H9 (cell line): ENCODE data around the gene ACAP2. TPM values are rescaled to one million over a fixed set of nuclear protein-coding genes. Genes with fewer than 3 reads are reported as not detected.

Experiments used
- DNase-seq: peaks from one replicate; pipeline ENCODE4 v3.0.0-alpha.2; 2017
- H2AFZ ChIP-seq: one replicate; pipeline ENCODE4 v1.6.1; 2013; ENCODE audit warnings: mild to moderate bottlenecking, low read length, control low read depth, moderate library complexity
- H2AK5ac ChIP-seq: 2 replicates; pipeline ENCODE4 v1.6.1; 2013; ENCODE audit warnings: low read length, control low read depth, mixed read lengths; ENCODE audit not compliant: insufficient read length
- H2BK120ac ChIP-seq: one replicate; pipeline ENCODE4 v1.6.1; 2013; ENCODE audit warnings: low read depth, mild to moderate bottlenecking, low read length, control low read depth, inconsistent platforms; ENCODE audit not compliant: poor library complexity, severe bottlenecking
- H2BK12ac ChIP-seq: 2 replicates; pipeline ENCODE4 v1.6.1; 2013; ENCODE audit warnings: low read length, control low read depth, mixed read lengths, low read depth; ENCODE audit not compliant: insufficient read length
- H2BK15ac ChIP-seq: 2 replicates; pipeline ENCODE4 v1.6.1; 2013; ENCODE audit warnings: low read depth, low read length, control low read depth
- H2BK20ac ChIP-seq: one replicate; pipeline ENCODE4 v1.6.1; 2013; ENCODE audit warnings: low read depth, mild to moderate bottlenecking, low read length, control low read depth, inconsistent platforms; ENCODE audit not compliant: poor library complexity, severe bottlenecking
- H2BK5ac ChIP-seq: 2 replicates; pipeline ENCODE4 v1.6.1; 2013; ENCODE audit warnings: low read length, control low read depth, mixed read lengths; ENCODE audit not compliant: insufficient read length
- H3K14ac ChIP-seq: 2 replicates; pipeline ENCODE4 v1.6.1; 2013; ENCODE audit warnings: low read length, control low read depth; ENCODE audit not compliant: insufficient read depth
- H3K18ac ChIP-seq: 2 replicates; pipeline ENCODE4 v1.6.1; 2013; ENCODE audit warnings: low read depth, mild to moderate bottlenecking, mixed read lengths, low read length, control low read depth; ENCODE audit not compliant: insufficient read length
- H3K23ac ChIP-seq: 2 replicates; pipeline ENCODE4 v1.6.1; 2013; ENCODE audit warnings: low read length, control low read depth, mixed read lengths, low read depth; ENCODE audit not compliant: insufficient read length
- H3K23me2 ChIP-seq: 2 replicates; pipeline ENCODE4 v1.6.1; 2013; ENCODE audit warnings: low read depth, mild to moderate bottlenecking, mixed read lengths, low read length, control low read depth; ENCODE audit not compliant: insufficient read length, poor library complexity, severe bottlenecking
- H3K27ac ChIP-seq: 2 replicates; pipeline ENCODE4 v1.5.1; 2013; ENCODE audit warnings: low read length, control low read depth, mixed read lengths, low read depth; ENCODE audit not compliant: insufficient read length
- H3K27me3 ChIP-seq: 2 replicates; pipeline ENCODE4 v1.6.1; 2013; ENCODE audit warnings: low read length, control low read depth, inconsistent platforms; ENCODE audit not compliant: insufficient read depth
- H3K4ac ChIP-seq: 2 replicates; pipeline ENCODE4 v1.6.1; 2013; ENCODE audit warnings: low read depth, mild to moderate bottlenecking, control low read depth, inconsistent platforms, low read length, moderate library complexity
- H3K4me1 ChIP-seq: 2 replicates; pipeline ENCODE4 v1.6.1; 2013; ENCODE audit warnings: low read length, control low read depth, inconsistent platforms; ENCODE audit not compliant: insufficient read depth
- H3K4me2 ChIP-seq: 2 replicates; pipeline ENCODE4 v1.6.1; 2013; ENCODE audit warnings: low read length, control low read depth, mixed read lengths; ENCODE audit not compliant: insufficient read length, insufficient read depth
- H3K56ac ChIP-seq: 2 replicates; pipeline ENCODE4 v1.6.1; 2013; ENCODE audit warnings: low read depth, mild to moderate bottlenecking, mixed read lengths, low read length, control low read depth; ENCODE audit not compliant: insufficient read length
- H3K79me1 ChIP-seq: 2 replicates; pipeline ENCODE4 v1.6.1; 2013; ENCODE audit warnings: low read depth, mild to moderate bottlenecking, moderate library complexity, low read length, control low read depth, inconsistent platforms; ENCODE audit not compliant: insufficient read depth, poor library complexity, severe bottlenecking
- H3K79me2 ChIP-seq: 2 replicates; pipeline ENCODE4 v1.6.1; 2013; ENCODE audit warnings: low read length, control low read depth, inconsistent platforms; ENCODE audit not compliant: insufficient read depth
- H3K9ac ChIP-seq: 2 replicates; pipeline ENCODE4 v1.6.1; 2013; ENCODE audit warnings: low read length, control low read depth, mixed read lengths; ENCODE audit not compliant: insufficient read length; ENCODE audit errors: extremely low read depth
- H3K9me3 ChIP-seq: one replicate; pipeline ENCODE4 v1.6.1; 2013; ENCODE audit warnings: low read depth, low read length, inconsistent platforms; ENCODE audit not compliant: control insufficient read depth
- H3T11ph ChIP-seq: one replicate; pipeline ENCODE4 v1.6.1; 2013; ENCODE audit warnings: mild to moderate bottlenecking, low read length, control low read depth, inconsistent platforms
- H4K20me1 ChIP-seq: one replicate; pipeline ENCODE4 v1.6.1; 2013; ENCODE audit not compliant: control insufficient read depth, insufficient read length, insufficient read depth
- H4K5ac ChIP-seq: 2 replicates; pipeline ENCODE4 v1.6.1; 2013; ENCODE audit warnings: low read depth, mild to moderate bottlenecking, mixed read lengths, low read length, control low read depth; ENCODE audit not compliant: insufficient read length
- H4K8ac ChIP-seq: replicated peaks from 2 replicates; pipeline ENCODE4 v1.6.1; 2013; ENCODE audit warnings: low read length, control low read depth, mixed read lengths, low read depth; ENCODE audit not compliant: insufficient read length
- H4K91ac ChIP-seq: 2 replicates; pipeline ENCODE4 v1.6.1; 2013; ENCODE audit warnings: low read depth, mild to moderate bottlenecking, moderate library complexity, mixed read lengths, low read length, control low read depth; ENCODE audit not compliant: insufficient read length
- H3K27ac Mint-ChIP-seq, 3 experiments: 2 replicates in 2 of 3; 3 replicates in 1 of 3; pipeline ENCODE4 v1.8.0; 2020 to 2021; ENCODE audit warnings: mixed read lengths in 3 of 3, mild to moderate bottlenecking in 1 of 3, moderate library complexity in 1 of 3
- H3K27me3 Mint-ChIP-seq: 2 replicates; pipeline ENCODE4 v1.8.0; 2021; ENCODE audit warnings: low read depth, mild to moderate bottlenecking, moderate library complexity, mixed read lengths
- H3K36me3 Mint-ChIP-seq, 3 experiments: 2 replicates in 2 of 3; 3 replicates in 1 of 3; pipeline ENCODE4 v1.8.0; 2020 to 2021; ENCODE audit warnings: low read depth in 3 of 3, mixed read lengths in 3 of 3; ENCODE audit not compliant: insufficient read depth in 1 of 3
- H3K4me1 Mint-ChIP-seq, 2 experiments: 2 replicates each; pipeline ENCODE4 v1.8.0; 2020; ENCODE audit warnings: mixed read lengths in 2 of 2
- H3K4me3 Mint-ChIP-seq, 2 experiments: 2 replicates in 1 of 2; 3 replicates in 1 of 2; pipeline ENCODE4 v1.8.0; 2020 to 2021; ENCODE audit warnings: mild to moderate bottlenecking in 2 of 2, mixed read lengths in 2 of 2, moderate library complexity in 1 of 2
- H3K9me3 Mint-ChIP-seq, 2 experiments: 2 replicates in 1 of 2; 3 replicates in 1 of 2; pipeline ENCODE4 v1.8.0; 2020; ENCODE audit warnings: mild to moderate bottlenecking in 2 of 2, mixed read lengths in 2 of 2, moderate library complexity in 1 of 2
- CTCF ChIP-seq: fragments of 200-600 bp; sonication (generic); conservative IDR thresholded peaks from 3 replicates; pipeline ENCODE4 v1.8.0; 2021; ENCODE audit warnings: antibody characterized with exemption, mild to moderate bottlenecking
- total RNA-seq: library from RNA; stranded (reverse); gene quantifications from 2 replicates; pipeline ENCODE4 v1.2.1, GENCODE V29; 2021

Gene ACAP2
- total RNA-seq, 1 experiment from 2014 or later: 30.8 TPM

- no peak overlapping the region for H4K8ac ChIP-seq
Measured at GRCh38 chr3:195307711-195308110, 135.1 kb downstream of the ACAP2 start.

More at GRCh38 chr3:195307711-195308110, 135.1 kb downstream of the ACAP2 start:
- Histone ChIP-seq H3K18ac (no peak overlapping the region), H2AFZ (no peak overlapping the region), H4K20me1 (no peaks in the 10 kb centered on the region), H2BK20ac (no peak overlapping the region), H3K27me3 (no peaks in the 10 kb centered on the region), H3K4me1 (no peaks in the 10 kb centered on the region), H2AK5ac (no peak overlapping the region), H2BK120ac (no peak overlapping the region), H2BK12ac (no peak overlapping the region), H2BK15ac (no peak overlapping the region), H4K91ac (no peak overlapping the region), H3K23ac (no peak overlapping the region), H3K14ac (no peak overlapping the region), H3K23me2 (no peaks in the 10 kb centered on the region), H3T11ph (no peak overlapping the region), H3K27ac (no peak overlapping the region), H3K79me2 (no peaks in the 10 kb centered on the region), H3K9ac (no peak overlapping the region), H3K79me1 (no peaks in the 10 kb centered on the region), H4K5ac (no peak overlapping the region), H3K4me2 (no peak overlapping the region), H2BK5ac (no peak overlapping the region), H3K4ac (no peak overlapping the region), H3K56ac (no peak overlapping the region), H3K9me3 (no peaks in the 10 kb centered on the region)
- Mint-ChIP-seq H3K4me1 (no peaks in the 10 kb centered on the region), H3K27me3 (no peaks in the 10 kb centered on the region), H3K27ac (no peak overlapping the region), H3K36me3 (peaks cover 0 to 4% (median 0%) of the 10 kb centered on the region in 3 experiments; a peak in 2 of 7 replicates), H3K9me3 (no peaks in the 10 kb centered on the region), H3K4me3 (no peak overlapping the region)
- DNase-seq: no peak
- TF ChIP-seq CTCF: no peak
